Uterus (tissue), 2 donors: ENCODE data around the gene LRG1.

Source experiments
- CTCF ChIP-seq, 4 experiments: fragments of 200-600 bp in 2 of 4; fragments of 450-650 bp in 2 of 4; sonication (generic) in 2 of 4; IDR thresholded peaks; one replicate each; pipeline ENCODE4 v1.5.1; 2016 to 2019; ENCODE audit warnings: antibody characterized with exemption in 4 of 4, mild to moderate bottlenecking in 2 of 4, moderate library complexity in 1 of 4
- POLR2A ChIP-seq, 2 donors: fragments of 450-650 bp; IDR thresholded peaks; one replicate each; pipeline ENCODE4 v1.6.1; 2016; ENCODE audit warnings: antibody characterized with exemption in 2 of 2, mild to moderate bottlenecking in 1 of 2, moderate library complexity in 1 of 2

DNA sequence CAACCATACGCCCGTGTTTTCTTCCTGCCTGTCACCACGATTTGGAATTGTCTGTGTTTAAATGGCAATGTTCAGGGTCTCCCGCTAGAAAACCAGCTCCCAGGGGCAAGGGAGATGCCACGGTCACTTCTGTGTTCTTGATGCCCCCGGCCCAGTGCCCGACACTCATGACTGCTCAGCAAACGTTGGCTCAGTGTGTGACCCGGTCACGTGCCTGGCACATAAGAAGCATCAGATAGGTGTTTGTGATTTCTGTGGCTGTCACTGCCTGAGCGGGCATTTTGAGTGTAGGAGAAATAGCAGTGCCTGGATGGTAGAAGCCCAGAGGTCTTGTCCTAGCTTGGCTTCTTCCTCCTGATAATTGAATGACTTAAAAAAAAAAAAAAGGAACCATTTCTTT lies 52.3 kb downstream of the LRG1 start:
- no peak for TF ChIP-seq CTCF (IDR thresholded peaks at IDR 0.05)
- no peak for TF ChIP-seq POLR2A (IDR thresholded peaks at IDR 0.05)
